Activated CD4-positive, alpha-beta memory T cell treated with anti-CD3 and anti-CD28 coated beads, Interleukin-2, amount 10 ng/mL, durations not matched to agents 7 days and 5 days (primary cell): ENCODE data around the gene STXBP1. TPM values are rescaled to one million over a fixed set of nuclear protein-coding genes. Genes with fewer than 3 reads are reported as not detected.

Experiments used
- CTCF ChIA-PET: fragments of 350-600 bp; sonication (Branson Sonifier 250); formaldehyde crosslinking; loops from one replicate; lab custom pipeline; 2021; ENCODE audit warnings: antibody characterized with exemption, inconsistent platforms; lab: Charles Lee
- POLR2A ChIA-PET: fragments of 350-600 bp; sonication (Branson Sonifier 250); formaldehyde crosslinking; loops from one replicate; lab custom pipeline; 2021; ENCODE audit warnings: antibody characterized with exemption; lab: Charles Lee
- DNase-seq: peaks from one replicate; pipeline ENCODE4 v3.0.0-alpha.2; 2020
- H3K27ac Mint-ChIP-seq: one replicate; pipeline ENCODE4 v1.8.0; 2021; ENCODE audit warnings: mild to moderate bottlenecking, mixed read lengths
- H3K27me3 Mint-ChIP-seq: one replicate; pipeline ENCODE4 v1.8.0; 2021; ENCODE audit warnings: mixed read lengths
- H3K36me3 Mint-ChIP-seq: one replicate; pipeline ENCODE4 v1.8.0; 2021; ENCODE audit warnings: low read depth, mixed read lengths
- H3K4me1 Mint-ChIP-seq: one replicate; pipeline ENCODE4 v1.8.0; 2021; ENCODE audit warnings: mixed read lengths
- H3K4me3 Mint-ChIP-seq: one replicate; pipeline ENCODE4 v1.8.0; 2021; ENCODE audit warnings: mild to moderate bottlenecking, mixed read lengths
- H3K9me3 Mint-ChIP-seq: one replicate; pipeline ENCODE4 v1.8.0; 2021; ENCODE audit warnings: mixed read lengths
- total RNA-seq, 2 experiments: library from RNA; stranded (reverse); gene quantifications; one replicate each; pipeline ENCODE4 v1.2.3, GENCODE V29; 2021

The STXBP1 gene
- total RNA-seq, 2 experiments from 2014 or later, result 23.2 to 23.4 TPM

GRCh38 chr9:127693697-127694096 lies 81.6 kb downstream of the STXBP1 start:
- ChIA-PET CTCF (no interaction called here), POLR2A (interaction anchor here (0.6 kb wide), 1 partner anchor 257 kb away, joined by 3 read pairs; no protein-coding TSS in a partner anchor)
- Mint-ChIP-seq H3K36me3 (no peaks in the 10 kb centered on the region), H3K27me3 (no peaks in the 10 kb centered on the region), H3K27ac (no peak overlapping the region), H3K4me1 (no peaks in the 10 kb centered on the region), H3K9me3 (no peaks in the 10 kb centered on the region), H3K4me3 (no peak overlapping the region)
- no peak for DNase-seq

- no peaks in the 10 kb centered on the region for H3K36me3 Mint-ChIP-seq
- POLR2A ChIA-PET, result no interaction called here
These were observed 83.0 kb downstream of the STXBP1 start for GRCh38 chr9:127694890-127695720.

GRCh38 chr9:127697575-127697974 lies 85.5 kb downstream of the STXBP1 start:
- ChIA-PET CTCF (interaction anchor here (1.0 kb wide), 1 partner anchor 37 kb away, joined by 4 read pairs; the partner anchor contains the start of gene TOR2A), POLR2A (interaction anchor here (1.0 to 1.3 kb wide), 2 partner anchors 14 to 15 kb away, joined by 3 read pairs; no protein-coding TSS in a partner anchor)
- peaks cover 15% of the 10 kb centered on the region for H3K4me1 Mint-ChIP-seq
- DNase-seq, result no peak
- no peaks in the 10 kb centered on the region for H3K27me3 Mint-ChIP-seq
- H3K27ac Mint-ChIP-seq, result no peak overlapping the region
- H3K4me3 Mint-ChIP-seq, result no peak overlapping the region
- H3K9me3 Mint-ChIP-seq, result no peaks in the 10 kb centered on the region
- H3K36me3 Mint-ChIP-seq, result no peaks in the 10 kb centered on the region

More at GRCh38 chr9:127694890-127695720, 83.0 kb downstream of the STXBP1 start:
- Mint-ChIP-seq H3K27ac (no peak overlapping the region), H3K4me1 (peaks cover 12% of the 10 kb centered on the region), H3K4me3 (no peak overlapping the region), H3K27me3 (no peaks in the 10 kb centered on the region), H3K9me3 (no peaks in the 10 kb centered on the region)
- DNase-seq, result no peak
- CTCF ChIA-PET, result no interaction called here

GRCh38 chr9:127698386-127698785 lies 86.3 kb downstream of the STXBP1 start:
- Mint-ChIP-seq H3K9me3 (no peaks in the 10 kb centered on the region), H3K27me3 (no peaks in the 10 kb centered on the region), H3K4me1 (peaks cover 15% of the 10 kb centered on the region), H3K4me3 (no peak overlapping the region), H3K36me3 (no peaks in the 10 kb centered on the region), H3K27ac (no peak overlapping the region)
- no peak for DNase-seq
- ChIA-PET CTCF (interaction anchor here (0.8 to 1.0 kb wide), 2 partner anchors 18 to 36 kb away, joined by 4 to 5 read pairs; partner anchors contain the start of genes TOR2A and TTC16), POLR2A (interaction anchor here (1.0 to 1.3 kb wide), 2 partner anchors 14 to 15 kb away, joined by 3 read pairs; no protein-coding TSS in a partner anchor)

- ChIA-PET POLR2A (no interaction called here), CTCF (interaction anchor here (0.8 kb wide), 1 partner anchor 17 kb away, joined by 5 read pairs; the partner anchor contains the start of gene TTC16)
- peak overlapping the region; percentile 59 for H3K4me3 Mint-ChIP-seq
- no peaks in the 10 kb centered on the region for H3K36me3 Mint-ChIP-seq
- peaks cover 15% of the 10 kb centered on the region for H3K4me1 Mint-ChIP-seq
- peak overlapping the region; percentile 31 for H3K27ac Mint-ChIP-seq
- DNase-seq, result peak; percentile 90
- no peaks in the 10 kb centered on the region for H3K27me3 Mint-ChIP-seq
- H3K9me3 Mint-ChIP-seq, result no peaks in the 10 kb centered on the region
These were observed 87.1 kb downstream of the STXBP1 start for GRCh38 chr9:127698985-127699670.

GRCh38 chr9:127700140-127700539 lies 88.1 kb downstream of the STXBP1 start:
- peaks cover 15% of the 10 kb centered on the region for H3K4me1 Mint-ChIP-seq
- H3K4me3 Mint-ChIP-seq, result peak overlapping the region; percentile 22
- CTCF ChIA-PET, result no interaction called here
- POLR2A ChIA-PET, result interaction anchor here (1.2 to 1.5 kb wide), 2 partner anchors 16 to 144 kb away, joined by 3 read pairs; partner anchors contain the start of gene TTC16
- no peaks in the 10 kb centered on the region for H3K36me3 Mint-ChIP-seq
- no peaks in the 10 kb centered on the region for H3K9me3 Mint-ChIP-seq
- no peaks in the 10 kb centered on the region for H3K27me3 Mint-ChIP-seq
- peak overlapping the region; percentile 9 for H3K27ac Mint-ChIP-seq
- DNase-seq, result no peak

- Mint-ChIP-seq H3K9me3 (no peaks in the 10 kb centered on the region), H3K4me1 (peaks cover 15% of the 10 kb centered on the region), H3K4me3 (no peak overlapping the region), H3K27ac (no peak overlapping the region), H3K36me3 (no peaks in the 10 kb centered on the region), H3K27me3 (no peaks in the 10 kb centered on the region)
- no peak for DNase-seq
- POLR2A ChIA-PET, result interaction anchor here (1.2 to 1.5 kb wide), 2 partner anchors 16 to 145 kb away, joined by 3 read pairs; partner anchors contain the start of gene TTC16
- CTCF ChIA-PET, result no interaction called here
These were observed 88.6 kb downstream of the STXBP1 start for GRCh38 chr9:127700594-127701255.

- Mint-ChIP-seq H3K4me3 (no peak overlapping the region), H3K36me3 (no peaks in the 10 kb centered on the region), H3K27ac (no peak overlapping the region), H3K4me1 (peaks cover 24% of the 10 kb centered on the region), H3K27me3 (no peaks in the 10 kb centered on the region), H3K9me3 (no peaks in the 10 kb centered on the region)
- DNase-seq, result no peak
- ChIA-PET POLR2A (interaction anchor here (4.1 kb wide), 1 partner anchor 12 kb away, joined by 15 read pairs; the partner anchor contains the start of genes PTRH1 and TTC16), CTCF (interaction anchor here (1.8 kb wide), 1 partner anchor 31 kb away, joined by 9 read pairs; the partner anchor contains the start of gene TOR2A)
These were observed 91.3 kb downstream of the STXBP1 start for GRCh38 chr9:127703289-127703946.

GRCh38 chr9:127705577-127706379 lies 93.7 kb downstream of the STXBP1 start:
- DNase-seq, result no peak
- no peaks in the 10 kb centered on the region for H3K27me3 Mint-ChIP-seq
- no peaks in the 10 kb centered on the region for H3K9me3 Mint-ChIP-seq
- POLR2A ChIA-PET, result interaction anchor here (1.1 to 4.1 kb wide), 2 partner anchors 10 to 29 kb away, joined by 3 to 15 read pairs; partner anchors contain the start of genes PTRH1, TOR2A and TTC16
- peaks cover 3% of the 10 kb centered on the region for H3K36me3 Mint-ChIP-seq
- no peak overlapping the region for H3K27ac Mint-ChIP-seq
- no peak overlapping the region for H3K4me3 Mint-ChIP-seq
- CTCF ChIA-PET, result interaction anchor here (1.3 kb wide), 1 partner anchor 9 kb away, joined by 3 read pairs; the partner anchor contains the start of gene PTRH1
- peaks cover 16% of the 10 kb centered on the region for H3K4me1 Mint-ChIP-seq

- no peak for DNase-seq
- Mint-ChIP-seq H3K4me3 (no peak within 1 kb of the TSS), H3K27me3 (no peaks in the 10 kb centered on the region), H3K27ac (peak within 1 kb of the TSS; percentile 24), H3K4me1 (peaks cover 24% of the 10 kb centered on the region), H3K9me3 (no peaks in the 10 kb centered on the region), H3K36me3 (peaks cover 5% of the 10 kb centered on the region)
- CTCF ChIA-PET, result interaction anchor here (1.3 to 5.3 kb wide), 2 partner anchors 8 to 28 kb away, joined by 3 to 22 read pairs; partner anchors contain the start of genes PTRH1 and TOR2A
- POLR2A ChIA-PET, result interaction anchor here (1.9 kb wide), 1 partner anchor 28 kb away, joined by 5 read pairs; the partner anchor contains the start of gene TOR2A
These were observed 94.8 kb downstream of the STXBP1 start, which contains the start of gene CFAP157 for GRCh38 chr9:127706836-127707241. Gene CFAP157, plus strand, starts transcription at chr9:127706988. Its CDS starts 44 bp downstream, at chr9:127707032.

- Mint-ChIP-seq H3K27me3 (no peaks in the 10 kb centered on the region), H3K4me3 (no peak overlapping the region), H3K27ac (peak overlapping the region; percentile 24), H3K4me1 (peaks cover 27% of the 10 kb centered on the region), H3K36me3 (peaks cover 5% of the 10 kb centered on the region), H3K9me3 (no peaks in the 10 kb centered on the region)
- CTCF ChIA-PET, result interaction anchor here (1.0 to 5.3 kb wide), 3 partner anchors 12 to 182 kb away, joined by 3 to 22 read pairs (median 3); partner anchors contain the start of gene TOR2A
- POLR2A ChIA-PET, result interaction anchor here (1.9 kb wide), 1 partner anchor 27 kb away, joined by 5 read pairs; the partner anchor contains the start of gene TOR2A
- DNase-seq, result peak; percentile 73
These were observed 95.7 kb downstream of the STXBP1 start for GRCh38 chr9:127707766-127708165.
